Activated B cell treated with CpG ODN at 0.5 μM for 24 hours (primary cell): ENCODE measurements around the gene TBC1D2B. TPM values are rescaled to one million over a fixed set of nuclear protein-coding genes. Genes with fewer than 3 reads are reported as not detected.
"Not testable (repeated sequence)": the region's sequence is repeated elsewhere in the genome, so short reads cannot be mapped to it uniquely, and the experiment has no call there.

Experiments
- ATAC-seq: fragments of 200-7000 bp; cut with Tn5 transposase; one replicate; pipeline ENCODE4 v1.10.0; 2021; ENCODE audit warnings: low read depth, mild to moderate bottlenecking, moderate library complexity
- CTCF ChIA-PET: fragments of 350-600 bp; sonication (Branson Sonifier 250); formaldehyde crosslinking; loops from one replicate; lab custom pipeline; 2021; ENCODE audit warnings: antibody characterized with exemption; lab: Charles Lee
- POLR2A ChIA-PET: fragments of 350-600 bp; sonication (Branson Sonifier 250); formaldehyde crosslinking; loops from one replicate; lab custom pipeline; 2021; ENCODE audit warnings: antibody characterized with exemption; lab: Charles Lee
- DNase-seq: peaks from one replicate; pipeline ENCODE4 v3.0.0; 2022
- H3K27ac Mint-ChIP-seq: one replicate; pipeline ENCODE4 v1.8.0; 2020; ENCODE audit warnings: mixed read lengths
- H3K27me3 Mint-ChIP-seq: one replicate; pipeline ENCODE4 v1.8.0; 2021; ENCODE audit warnings: mixed read lengths
- H3K36me3 Mint-ChIP-seq: one replicate; pipeline ENCODE4 v1.8.0; 2021; ENCODE audit warnings: low read depth, mixed read lengths
- H3K4me1 Mint-ChIP-seq: one replicate; pipeline ENCODE4 v1.8.0; 2021; ENCODE audit warnings: mixed read lengths
- H3K4me3 Mint-ChIP-seq: one replicate; pipeline ENCODE4 v1.8.0; 2020; ENCODE audit warnings: mild to moderate bottlenecking, mixed read lengths
- H3K9me3 Mint-ChIP-seq: one replicate; pipeline ENCODE4 v1.8.0; 2020; ENCODE audit warnings: mixed read lengths
- CTCF ChIP-seq: fragments of 200-600 bp; IDR thresholded peaks from one replicate; pipeline ENCODE4 v1.8.0; 2022; ENCODE audit warnings: antibody characterized with exemption, mild to moderate bottlenecking
- intact Hi-C: fragments of 100-400 bp; cut with micrococcal nuclease; formaldehyde crosslinking; loops from one replicate; pipeline ENCODE4 v1.15.1; 2024
- total RNA-seq: library from RNA; stranded (reverse); gene quantifications from 2 replicates; pipeline ENCODE4 v1.2.3, GENCODE V29; 2022

The TBC1D2B gene
- total RNA-seq, 1 donor from 2014 or later: 13.7 TPM

- ChIA-PET POLR2A (no interaction called here), CTCF (no interaction called here)
- no peaks in the 10 kb centered on the region for H3K4me1 Mint-ChIP-seq
- intact Hi-C loops: loop anchor here (5.0 kb wide), 1 partner anchor 45 kb away; no protein-coding TSS in a partner anchor
- no peak overlapping the region for H3K27ac Mint-ChIP-seq
- H3K4me3 Mint-ChIP-seq: no peak overlapping the region
- H3K27me3 Mint-ChIP-seq: peaks cover 10% of the 10 kb centered on the region
- TF ChIP-seq CTCF: no peak
- H3K36me3 Mint-ChIP-seq: no peaks in the 10 kb centered on the region
- DNase-seq (peak; percentile 11), ATAC-seq (no peak)
- H3K9me3 Mint-ChIP-seq: no peaks in the 10 kb centered on the region
These were observed 95.4 kb downstream of the TBC1D2B start for GRCh38 chr15:77982127-77982490.

GRCh38 chr15:77981281-77982126 lies 96.0 kb downstream of the TBC1D2B start:
- H3K9me3 Mint-ChIP-seq: no peaks in the 10 kb centered on the region
- TF ChIP-seq CTCF: no peak
- no peak overlapping the region for H3K4me3 Mint-ChIP-seq
- peaks cover 10% of the 10 kb centered on the region for H3K27me3 Mint-ChIP-seq
- H3K36me3 Mint-ChIP-seq: no peaks in the 10 kb centered on the region
- intact Hi-C loops: loop anchor here (5.0 kb wide), 1 partner anchor 46 kb away; no protein-coding TSS in a partner anchor
- CTCF ChIA-PET: no interaction called here
- DNase-seq (peak; percentile 7), ATAC-seq (no peak)
- POLR2A ChIA-PET: no interaction called here
- no peak overlapping the region for H3K27ac Mint-ChIP-seq
- no peaks in the 10 kb centered on the region for H3K4me1 Mint-ChIP-seq

GRCh38 chr15:77980674-77981073 lies 96.8 kb downstream of the TBC1D2B start:
- H3K36me3 Mint-ChIP-seq, CTCF ChIA-PET, H3K4me3 Mint-ChIP-seq, H3K27ac Mint-ChIP-seq, H3K27me3 Mint-ChIP-seq, H3K4me1 Mint-ChIP-seq, POLR2A ChIA-PET, ATAC-seq, DNase-seq, H3K9me3 Mint-ChIP-seq: not testable (repeated sequence)
- intact Hi-C loops: loop anchor here (5.0 kb wide), 1 partner anchor 47 kb away; no protein-coding TSS in a partner anchor

GRCh38 chr15:77980098-77980497 lies 97.4 kb downstream of the TBC1D2B start:
- no peaks in the 10 kb centered on the region for H3K4me1 Mint-ChIP-seq
- DNase-seq (no peak), ATAC-seq (no peak)
- H3K9me3 Mint-ChIP-seq: no peaks in the 10 kb centered on the region
- H3K4me3 Mint-ChIP-seq: no peak overlapping the region
- H3K27me3 Mint-ChIP-seq: peaks cover 10% of the 10 kb centered on the region
- intact Hi-C loops: loop anchor here (5.0 kb wide), 1 partner anchor 47 kb away; no protein-coding TSS in a partner anchor
- no peak overlapping the region for H3K27ac Mint-ChIP-seq
- POLR2A ChIA-PET: no interaction called here
- CTCF ChIA-PET: no interaction called here
- no peaks in the 10 kb centered on the region for H3K36me3 Mint-ChIP-seq
- TF ChIP-seq CTCF: no peak

- CTCF ChIA-PET, intact Hi-C loops: not testable (repeated sequence)
These were observed 98.4 kb downstream of the TBC1D2B start for GRCh38 chr15:77979157-77979556.

GRCh38 chr15:77978759-77979145 lies 98.8 kb downstream of the TBC1D2B start:
- H3K27ac Mint-ChIP-seq, H3K27me3 Mint-ChIP-seq, CTCF ChIA-PET, DNase-seq, H3K9me3 Mint-ChIP-seq, H3K4me3 Mint-ChIP-seq, H3K36me3 Mint-ChIP-seq, intact Hi-C loops, H3K4me1 Mint-ChIP-seq, ATAC-seq, POLR2A ChIA-PET: not testable (repeated sequence)

More at GRCh38 chr15:77979157-77979556, 98.4 kb downstream of the TBC1D2B start:
- POLR2A ChIA-PET, H3K4me1 Mint-ChIP-seq, H3K27ac Mint-ChIP-seq, H3K36me3 Mint-ChIP-seq, DNase-seq, H3K27me3 Mint-ChIP-seq, ATAC-seq, H3K4me3 Mint-ChIP-seq, H3K9me3 Mint-ChIP-seq: not testable (repeated sequence)

- intact Hi-C loops, POLR2A ChIA-PET, CTCF ChIA-PET, H3K27ac Mint-ChIP-seq, H3K4me1 Mint-ChIP-seq, H3K27me3 Mint-ChIP-seq, H3K4me3 Mint-ChIP-seq, ATAC-seq, DNase-seq, H3K36me3 Mint-ChIP-seq, H3K9me3 Mint-ChIP-seq: not testable (repeated sequence)
These were observed 99.4 kb downstream of the TBC1D2B start for GRCh38 chr15:77977903-77978758.

- H3K9me3 Mint-ChIP-seq, H3K27me3 Mint-ChIP-seq, H3K27ac Mint-ChIP-seq, CTCF ChIA-PET, intact Hi-C loops, DNase-seq, H3K36me3 Mint-ChIP-seq, ATAC-seq, POLR2A ChIA-PET, H3K4me1 Mint-ChIP-seq, H3K4me3 Mint-ChIP-seq: not testable (repeated sequence)
These were observed 100.6 kb downstream of the TBC1D2B start for GRCh38 chr15:77976760-77977525.
